ENCODE data around the gene CDCA3. TPM values are rescaled to one million over a fixed set of nuclear protein-coding genes. Genes with fewer than 3 reads are reported as not detected.
A peak's percentile ranks its signal among the peaks of the same experiment; 100 is the strongest.

Gene CDCA3
- polyA plus RNA-seq, 1 experiment: 57.1 TPM

GRCh38 chr12:6824901-6825381 is 26.1 kb downstream of the CDCA3 start:
- no peak for DNase-seq (ENCODE audit: low read depth)
- TF ChIP-seq CTCF (IDR thresholded peaks at IDR 0.05; ENCODE audit: insufficient read depth, low read depth, low read length): no peak
- ChIA-PET CTCF (interaction anchor here (0.6 to 12.9 kb wide), 27 partner anchors 8 to 318 kb away, joined by 3 to 92 read pairs (median 4); partner anchors contain the start of genes CDCA3, COPS7A, GNB3 and MLF2), POLR2A (interaction anchor here (0.9 kb wide), 1 partner anchor 136 kb away, joined by 3 read pairs; the partner anchor contains the start of gene ZNF384)
- Histone ChIP-seq H3K36me3 (ENCODE audit: control insufficient read depth, insufficient read depth, low read length) (no peaks in the 10 kb centered on the region; the same call in none of the 2 replicates), H3K4me3 (ENCODE audit: low read depth, low read length) (peak overlapping the region; percentile 32; the same call in 1 of the 2 replicates), H3K27me3 (ENCODE audit: control insufficient read depth, insufficient read depth, low read length) (peaks cover 3% of the 10 kb centered on the region; the same call in 1 of the 2 replicates)

- TF ChIP-seq CTCF (IDR thresholded peaks at IDR 0.05; ENCODE audit: insufficient read depth, low read depth, low read length): no peak
- peaks cover 3% of the 10 kb centered on the region; the same call in 1 of the 2 replicates for H3K27me3 ChIP-seq (ENCODE audit: control insufficient read depth, insufficient read depth, low read length)
- no peak overlapping the region for H3K4me3 ChIP-seq (ENCODE audit: low read depth, low read length)
- ChIA-PET CTCF (interaction anchor here (0.6 to 12.9 kb wide), 20 partner anchors 10 to 318 kb away, joined by 3 to 92 read pairs (median 5); partner anchors contain the start of genes CDCA3, COPS7A, GNB3 and MLF2), POLR2A (interaction anchor here (0.9 kb wide), 1 partner anchor 135 kb away, joined by 3 read pairs; the partner anchor contains the start of gene ZNF384)
- DNase-seq (ENCODE audit: low read depth): no peak
- H3K36me3 ChIP-seq (ENCODE audit: control insufficient read depth, insufficient read depth, low read length): no peaks in the 10 kb centered on the region; the same call in none of the 2 replicates
Observed at GRCh38 chr12:6824085-6824775, 26.9 kb downstream of the CDCA3 start.

- TF ChIP-seq CTCF (IDR thresholded peaks at IDR 0.05; ENCODE audit: insufficient read depth, low read depth, low read length): no peak
- Histone ChIP-seq H3K4me3 (ENCODE audit: low read depth, low read length) (no peak overlapping the region), H3K27me3 (ENCODE audit: control insufficient read depth, insufficient read depth, low read length) (peaks cover 3% of the 10 kb centered on the region; the same call in 1 of the 2 replicates), H3K36me3 (ENCODE audit: control insufficient read depth, insufficient read depth, low read length) (no peaks in the 10 kb centered on the region; the same call in none of the 2 replicates)
- DNase-seq (ENCODE audit: low read depth): no peak
- ChIA-PET POLR2A (no interaction called here), CTCF (interaction anchor here (2.2 to 12.9 kb wide), 4 partner anchors 40 to 88 kb away, joined by 6 to 92 read pairs (median 32); partner anchors contain the start of genes MLF2 and PTMS)
Observed at GRCh38 chr12:6823182-6824084, 27.7 kb downstream of the CDCA3 start.

DNA sequence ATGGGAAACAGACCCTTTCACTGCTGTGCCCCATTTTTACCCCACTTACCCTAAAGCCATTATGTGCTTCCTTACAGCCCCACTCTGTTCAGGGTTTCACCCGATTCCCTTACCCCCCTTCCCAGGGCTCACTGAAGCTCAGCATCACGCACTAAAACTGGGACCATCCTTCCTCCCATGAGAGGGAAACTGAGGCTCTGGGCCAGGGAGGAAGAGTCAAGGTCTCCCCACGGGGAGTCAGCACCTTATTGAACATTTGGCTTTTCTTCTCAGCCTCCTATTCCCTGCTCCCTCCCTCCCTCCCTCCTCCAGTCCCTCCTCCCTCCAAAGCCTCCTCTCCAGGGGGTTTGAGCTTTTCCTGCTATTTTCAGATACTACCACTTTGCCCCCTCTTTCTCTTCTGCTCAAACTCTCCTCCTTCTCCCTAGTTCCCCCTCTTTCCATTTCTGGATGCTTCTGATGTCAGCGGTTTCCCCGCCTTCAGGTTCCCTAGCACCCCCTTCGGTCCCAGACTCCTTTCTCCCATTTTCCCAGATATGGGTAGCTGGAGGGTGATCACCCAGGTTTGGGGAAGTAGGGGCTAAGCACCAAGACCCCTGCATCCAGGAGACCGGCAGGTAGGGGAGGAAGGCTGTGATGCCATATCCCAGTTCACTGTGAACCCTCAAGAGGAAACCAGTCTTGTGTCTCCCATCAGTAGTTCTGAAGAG is 28.5 kb downstream of the CDCA3 start:
- no peak for TF ChIP-seq CTCF (IDR thresholded peaks at IDR 0.05; ENCODE audit: insufficient read depth, low read depth, low read length)
- H3K4me3 ChIP-seq (ENCODE audit: low read depth, low read length): no peak overlapping the region

More for the DNA sequence above, 28.5 kb downstream of the CDCA3 start:
- peaks cover 3% of the 10 kb centered on the region; the same call in 1 of the 2 replicates for H3K27me3 ChIP-seq (ENCODE audit: control insufficient read depth, insufficient read depth, low read length)
- ChIA-PET CTCF (interaction anchor here (2.0 to 12.9 kb wide), 5 partner anchors 13 to 69 kb away, joined by 6 to 92 read pairs (median 9); partner anchors contain the start of genes MLF2 and PTMS), POLR2A (no interaction called here)
- DNase-seq (ENCODE audit: low read depth): no peak
- H3K36me3 ChIP-seq (ENCODE audit: control insufficient read depth, insufficient read depth, low read length): no peaks in the 10 kb centered on the region; the same call in none of the 2 replicates

All from BJ (cell line).